HG02759 (cell line): ENCODE data around the gene CUX1.
"Not testable (repeated sequence)": the region's sequence is repeated elsewhere in the genome, so short reads cannot be mapped to it uniquely, and the experiment has no call there.

Source experiments
- ATAC-seq: cut with Tn5 transposase; IDR thresholded peaks from one replicate; pipeline ENCODE4 v1.9.1; 2021; ENCODE audit warnings: mild to moderate bottlenecking, moderate library complexity; ENCODE audit not compliant: unreplicated experiment

CUX1 gene

DNA sequence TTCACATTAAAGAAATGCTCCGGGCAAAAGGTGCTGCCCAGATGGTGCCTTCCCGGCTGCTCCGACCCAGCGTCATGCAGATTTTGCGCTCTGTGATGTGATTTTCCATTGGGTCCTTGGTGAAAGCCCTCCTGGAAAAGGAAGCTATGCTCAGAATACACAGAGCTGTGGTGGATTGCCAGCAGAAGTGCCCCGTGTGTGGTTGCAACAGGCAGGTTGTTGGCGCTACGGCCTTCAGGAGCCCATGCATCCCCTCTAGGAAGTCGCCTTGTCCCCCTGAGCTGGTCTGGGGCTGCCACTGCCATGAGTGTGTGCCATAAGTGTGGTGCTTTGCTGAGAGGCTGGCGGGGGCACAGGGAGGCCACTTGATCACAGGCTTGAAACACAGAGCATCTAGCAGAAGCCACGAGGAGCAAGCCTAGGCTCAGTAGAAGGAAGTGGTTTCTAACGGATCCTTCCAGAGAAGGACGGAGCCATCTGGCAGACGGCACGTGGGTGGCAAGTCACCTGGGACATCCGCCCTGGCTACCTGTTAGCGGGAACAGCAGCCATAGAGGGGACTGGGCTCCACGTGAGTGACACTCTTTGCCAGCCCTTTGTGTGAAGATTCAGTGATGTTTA lies 210.9 kb downstream of the CUX1 start:
- no peak for ATAC-seq

- no peak for ATAC-seq
Measured at GRCh38 chr7:102029616-102030015, 212.2 kb downstream of the CUX1 start.

GRCh38 chr7:102030696-102031095 lies 213.3 kb downstream of the CUX1 start:
- peak; percentile 43 for ATAC-seq

DNA sequence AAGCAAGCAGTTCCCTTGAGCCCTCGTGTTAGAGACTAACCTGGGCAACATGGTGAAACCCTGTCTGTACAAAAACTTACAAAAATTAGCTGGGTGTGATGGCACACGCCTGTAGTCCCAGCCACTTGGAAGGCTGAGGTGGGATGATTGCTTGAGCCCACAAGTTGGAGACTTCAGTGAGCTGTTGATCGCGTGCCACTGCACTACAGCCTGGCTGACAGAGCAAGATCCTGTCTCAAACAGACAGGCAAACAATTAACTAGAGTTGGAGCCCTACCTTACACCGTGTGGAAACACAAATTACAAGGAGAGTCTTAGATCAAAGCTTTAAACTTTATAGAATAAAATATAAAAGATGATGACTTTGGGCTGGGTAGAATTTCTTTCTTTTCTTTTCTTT lies 219.5 kb downstream of the CUX1 start:
- ATAC-seq: no peak

DNA sequence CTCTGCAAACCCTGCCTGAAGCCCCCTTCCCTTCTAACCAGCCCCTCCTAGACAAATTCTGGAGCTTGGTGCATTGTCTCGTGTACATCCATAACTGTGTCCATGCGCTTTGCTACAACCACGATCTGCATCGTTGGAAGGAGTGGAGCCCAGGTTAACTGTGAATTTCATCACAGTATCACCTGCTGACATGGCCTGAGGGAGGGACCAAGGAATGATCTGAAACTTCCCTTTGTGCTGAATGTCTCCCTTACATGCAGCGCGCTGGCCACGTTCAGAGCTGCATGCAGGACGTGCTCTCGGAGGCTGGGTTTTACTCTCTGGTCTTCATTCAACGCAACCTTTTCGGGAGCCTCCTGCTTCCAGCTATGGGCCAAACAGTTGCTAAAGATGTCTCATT lies 222.3 kb downstream of the CUX1 start:
- ATAC-seq: no peak

DNA sequence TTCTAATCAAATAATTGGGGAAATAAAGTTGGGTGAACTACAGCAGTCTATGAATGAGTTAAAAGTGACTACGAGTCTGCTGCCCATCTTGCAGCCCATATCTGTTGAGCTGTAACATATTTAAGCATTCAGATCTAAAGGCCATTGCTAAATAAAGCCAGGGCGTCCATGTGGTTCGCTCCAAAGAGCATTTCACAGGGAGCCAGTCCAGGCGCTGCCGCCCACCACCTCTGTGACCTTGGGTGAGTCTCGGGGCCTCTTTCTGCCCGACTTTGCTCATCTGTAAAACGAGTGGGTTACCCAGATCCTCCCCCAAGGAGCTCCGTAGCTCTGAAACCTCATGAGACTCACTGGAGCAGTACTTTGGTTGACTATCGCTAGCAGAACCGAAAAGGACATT lies 223.1 kb downstream of the CUX1 start:
- no peak for ATAC-seq

- ATAC-seq: no peak
Measured at GRCh38 chr7:102042016-102042656, 224.7 kb downstream of the CUX1 start.

DNA sequence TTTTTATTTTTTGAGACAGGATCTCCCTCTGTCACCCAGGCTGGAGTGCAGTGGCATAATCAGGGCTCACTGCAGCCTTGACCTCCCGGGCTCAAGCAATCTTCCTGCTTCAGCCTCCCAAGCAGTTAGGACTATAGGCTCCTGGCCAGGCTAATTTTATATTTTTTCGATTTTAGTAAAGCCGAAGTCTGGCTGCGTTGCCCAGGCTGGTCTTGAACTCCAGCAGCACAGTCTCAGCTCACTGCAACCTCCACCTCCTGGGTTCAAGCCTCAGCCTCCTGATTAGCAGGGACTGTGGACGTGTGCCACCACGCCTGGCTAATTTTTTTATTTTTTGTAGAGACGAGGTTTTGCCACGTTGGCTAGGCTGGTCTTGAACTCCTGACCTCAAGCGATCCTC lies 225.4 kb downstream of the CUX1 start:
- not testable (repeated sequence) for ATAC-seq

GRCh38 chr7:102044641-102044983 lies 227.2 kb downstream of the CUX1 start:
- ATAC-seq: no peak

DNA sequence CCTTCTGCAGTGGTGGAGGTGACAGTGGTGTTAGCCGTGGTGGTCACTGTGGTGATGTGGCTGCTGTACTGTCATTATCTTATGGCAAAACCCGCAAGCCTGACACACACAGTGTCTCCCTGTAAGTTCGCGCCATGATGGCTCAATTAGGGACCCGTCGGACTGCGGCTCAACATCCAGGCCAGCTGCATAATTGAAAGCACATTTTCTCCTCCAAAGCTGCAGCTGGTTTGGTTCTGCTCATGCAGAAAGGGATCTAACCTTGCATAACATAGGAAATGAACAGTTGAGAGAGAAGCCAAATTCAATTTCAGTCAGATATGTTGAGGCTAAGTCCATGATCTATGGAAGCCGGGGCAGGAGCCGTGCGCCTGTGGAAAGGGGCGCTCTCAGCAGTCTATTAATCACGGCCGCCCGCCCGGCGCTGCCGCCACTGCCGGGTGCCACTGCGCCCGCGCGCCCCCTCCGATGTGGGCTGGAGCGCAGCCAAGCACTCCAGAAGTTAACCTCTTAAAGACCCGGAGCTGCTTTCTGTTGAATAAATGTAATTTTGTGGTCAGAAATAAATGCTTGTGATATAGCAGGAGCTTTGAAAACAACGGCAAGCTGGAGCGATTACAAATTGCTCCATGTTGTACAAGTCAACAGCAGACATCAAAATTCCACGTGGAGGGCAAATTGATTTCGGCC lies 227.7 kb downstream of the CUX1 start:
- no peak for ATAC-seq

DNA sequence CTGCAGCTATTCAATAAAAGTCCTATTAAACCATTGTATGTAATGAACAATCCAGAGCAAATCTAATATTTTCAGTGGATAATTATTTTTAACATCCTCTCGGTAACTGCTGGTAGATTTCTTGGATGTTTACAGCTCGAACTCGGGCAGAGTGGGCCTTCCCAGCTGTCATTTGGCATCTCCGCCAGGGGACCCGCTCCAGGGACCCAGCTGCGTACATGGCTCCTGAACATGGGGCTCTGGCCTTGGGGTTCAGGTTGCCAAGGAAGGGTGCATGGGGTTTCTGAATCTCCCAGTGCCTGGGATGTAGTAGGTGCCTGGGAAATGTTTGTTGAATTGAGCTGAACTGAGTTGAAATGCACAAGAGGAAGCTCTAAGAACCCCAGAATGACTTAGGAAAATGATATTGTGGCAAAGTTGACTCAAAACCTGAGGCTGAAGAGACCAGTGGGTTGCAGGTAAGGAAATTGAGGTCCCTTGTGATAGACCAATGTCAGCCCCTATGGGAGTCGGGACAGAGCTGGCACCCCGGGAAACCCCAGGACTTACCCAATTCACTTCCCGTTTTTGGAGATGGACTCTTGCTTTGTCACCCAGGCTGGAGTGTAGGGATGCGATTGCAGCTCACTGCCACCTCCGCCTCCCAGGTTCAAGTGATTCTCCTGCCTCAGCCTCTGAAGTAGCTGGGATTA lies 228.4 kb downstream of the CUX1 start:
- ATAC-seq: no peak

GRCh38 chr7:102046373-102047117 lies 229.1 kb downstream of the CUX1 start:
- ATAC-seq: no peak

- ATAC-seq: no peak
Measured at GRCh38 chr7:102047167-102047566, 229.7 kb downstream of the CUX1 start.

DNA sequence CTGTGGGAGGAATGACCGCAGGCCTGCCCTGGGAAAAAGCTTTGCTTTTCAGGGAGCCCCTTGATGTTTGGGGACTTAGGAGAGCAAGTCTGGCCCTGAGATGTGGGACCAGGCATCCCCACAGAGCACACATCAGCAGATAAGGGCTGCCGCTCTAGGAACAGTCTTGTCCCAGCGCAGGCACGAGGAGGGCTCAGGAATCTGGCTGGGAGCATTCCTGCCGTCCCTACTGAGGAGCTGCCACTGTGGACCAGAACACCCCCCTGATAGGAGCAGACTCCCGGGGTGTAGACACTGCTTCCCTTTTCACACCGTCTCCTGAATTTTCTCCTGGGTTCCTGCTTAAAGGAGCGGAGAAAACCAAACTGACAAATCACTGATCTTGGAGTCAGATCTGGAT lies 232.3 kb downstream of the CUX1 start:
- ATAC-seq: no peak

- ATAC-seq: no peak
Measured at GRCh38 chr7:102050864-102051460, 233.5 kb downstream of the CUX1 start.

DNA sequence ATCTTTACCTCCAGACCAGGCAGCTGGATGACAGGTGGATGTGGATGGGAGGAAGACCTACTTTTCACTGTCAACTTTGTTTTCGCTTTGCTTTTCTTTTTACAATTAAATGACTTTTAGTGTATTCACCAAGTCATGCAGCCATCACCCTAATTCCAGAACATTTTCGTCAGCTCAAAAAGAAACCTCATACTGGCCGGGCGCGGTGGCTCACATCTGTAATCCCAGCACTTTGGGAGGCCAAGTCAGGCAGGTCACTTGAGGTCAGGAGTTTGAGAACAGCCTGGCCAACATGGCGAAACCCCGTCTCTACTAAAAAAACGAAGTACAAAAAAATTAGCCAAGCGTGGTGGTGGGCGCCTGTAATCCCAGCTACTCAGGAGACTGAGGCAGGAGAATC lies 234.3 kb downstream of the CUX1 start:
- not testable (repeated sequence) for ATAC-seq

DNA sequence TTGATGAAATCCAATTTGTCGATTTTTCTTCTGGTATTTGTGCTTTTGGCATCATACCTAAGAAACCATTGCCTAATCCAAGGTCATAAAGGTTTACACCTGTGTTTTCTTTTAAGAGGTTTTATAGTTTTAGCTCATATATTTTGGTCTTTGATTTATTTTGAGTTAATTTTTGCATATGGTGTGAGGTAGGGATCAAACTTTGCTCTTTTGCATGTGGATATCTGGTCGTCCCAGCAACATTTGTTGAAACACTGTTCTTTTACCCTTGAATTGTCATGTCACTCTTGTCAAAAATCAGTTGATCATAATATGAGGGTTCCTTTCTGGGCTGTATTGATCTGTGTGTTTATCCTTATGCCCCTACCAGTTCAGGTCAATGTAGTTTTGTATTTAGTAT lies 236.7 kb downstream of the CUX1 start:
- ATAC-seq: no peak

DNA sequence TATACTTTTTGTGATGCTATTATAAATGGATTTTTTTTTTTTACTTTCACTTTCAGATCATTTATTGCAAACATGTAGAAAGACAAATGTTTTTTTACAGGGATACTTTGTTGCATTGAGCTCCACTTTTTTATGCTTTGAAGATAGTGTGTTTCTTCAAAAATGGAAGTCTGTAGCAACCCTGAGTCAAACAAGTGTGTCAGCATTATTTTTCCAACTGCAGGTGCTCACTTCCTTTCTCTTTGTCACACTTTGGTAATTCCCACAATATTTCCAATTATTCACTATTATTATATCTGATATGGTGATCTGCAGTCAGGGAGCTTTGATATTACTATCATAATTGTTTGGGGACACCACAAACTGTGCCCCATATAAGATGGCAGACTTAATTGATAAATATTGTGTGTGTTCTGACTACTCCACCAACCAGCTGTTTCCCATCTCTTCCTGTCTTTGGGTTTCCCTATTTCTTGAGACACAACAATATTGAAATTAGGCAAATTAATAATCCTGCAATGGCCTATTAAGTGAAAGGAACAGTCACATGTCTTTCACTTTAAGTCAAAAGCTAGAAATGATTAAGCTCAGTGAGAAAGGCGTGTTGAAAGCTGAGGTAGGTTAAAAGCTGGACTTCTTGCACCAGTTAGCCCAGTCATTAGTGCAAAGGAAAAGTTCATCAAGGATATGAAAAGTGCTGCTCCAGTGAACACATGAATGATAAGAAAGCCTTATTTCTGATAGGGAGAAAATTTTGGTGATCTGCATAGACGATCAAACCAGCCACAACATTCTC lies 238.0 kb downstream of the CUX1 start:
- ATAC-seq: no peak

- no peak for ATAC-seq
Measured at GRCh38 chr7:102059524-102059923, 242.1 kb downstream of the CUX1 start.

GRCh38 chr7:102061354-102061945 lies 244.0 kb downstream of the CUX1 start:
- ATAC-seq: no peak
